Measurements from ENCODE around the gene SH3D21.

SH3D21 gene

GRCh38 chr1:36342426-36343185 is 36.4 kb downstream of the SH3D21 start:
- no peak overlapping the region for H2AFZ ChIP-seq (ENCODE audit: low read length)
- no peak overlapping the region for H3K4me2 ChIP-seq (ENCODE audit: low read depth, low read length, poor library complexity, severe bottlenecking)
- no peaks in the 10 kb centered on the region for H3K27me3 ChIP-seq (ENCODE audit: insufficient read depth, low read length, poor library complexity, severe bottlenecking)
- H3K4me3 ChIP-seq (ENCODE audit: low read length, poor library complexity, severe bottlenecking), result no peak overlapping the region
- H3K9ac ChIP-seq (ENCODE audit: low read depth, low read length, poor library complexity, severe bottlenecking), result no peak overlapping the region
- H3K4me1 ChIP-seq (ENCODE audit: insufficient read depth, low read length, poor library complexity, severe bottlenecking), result peaks cover 11% of the 10 kb centered on the region
- no peaks in the 10 kb centered on the region for H3K9me2 ChIP-seq (replicated peaks; ENCODE audit: low read depth, low read length)
- H3F3A ChIP-seq (ENCODE audit: low read depth), result no peaks in the 10 kb centered on the region
- H4K20me1 ChIP-seq (ENCODE audit: insufficient read depth, low read length, poor library complexity, severe bottlenecking), result no peaks in the 10 kb centered on the region
- peak; percentile 90 for TF ChIP-seq CTCF (conservative IDR thresholded peaks at IDR 0.05; ENCODE audit: low read length)
- no peak for TF ChIP-seq EZH2phosphoT487 (IDR thresholded peaks at IDR 0.05; ENCODE audit: borderline replicate concordance)
- peaks cover 25% of the 10 kb centered on the region; the same call in 1 of the 2 replicates for H3K36me3 ChIP-seq (ENCODE audit: insufficient read depth, low read length)
- no peaks in the 10 kb centered on the region for H3K9me3 ChIP-seq (ENCODE audit: insufficient read depth, low read depth, low read length)
- no peaks in the 10 kb centered on the region for H3K79me2 ChIP-seq (ENCODE audit: insufficient read depth, low read length)

GRCh38 chr1:36343651-36344394 is 37.7 kb downstream of the SH3D21 start:
- Histone ChIP-seq H3K9me2 (replicated peaks; ENCODE audit: low read depth, low read length) (no peaks in the 10 kb centered on the region), H3F3A (ENCODE audit: low read depth) (no peaks in the 10 kb centered on the region), H3K79me2 (ENCODE audit: insufficient read depth, low read length) (no peaks in the 10 kb centered on the region), H3K4me3 (ENCODE audit: low read length, poor library complexity, severe bottlenecking) (no peak overlapping the region), H3K9ac (ENCODE audit: low read depth, low read length, poor library complexity, severe bottlenecking) (no peak overlapping the region), H4K20me1 (ENCODE audit: insufficient read depth, low read length, poor library complexity, severe bottlenecking) (no peaks in the 10 kb centered on the region), H3K9me3 (ENCODE audit: insufficient read depth, low read depth, low read length) (no peaks in the 10 kb centered on the region), H3K36me3 (ENCODE audit: insufficient read depth, low read length) (peaks cover 37% of the 10 kb centered on the region; the same call in 1 of the 2 replicates), H2AFZ (ENCODE audit: low read length) (no peak overlapping the region), H3K27me3 (ENCODE audit: insufficient read depth, low read length, poor library complexity, severe bottlenecking) (no peaks in the 10 kb centered on the region), H3K4me2 (ENCODE audit: low read depth, low read length, poor library complexity, severe bottlenecking) (no peak overlapping the region), H3K4me1 (ENCODE audit: insufficient read depth, low read length, poor library complexity, severe bottlenecking) (peaks cover 6% of the 10 kb centered on the region)
- TF ChIP-seq EZH2phosphoT487 (IDR thresholded peaks at IDR 0.05; ENCODE audit: borderline replicate concordance) (no peak), CTCF (conservative IDR thresholded peaks at IDR 0.05; ENCODE audit: low read length) (no peak)

- Histone ChIP-seq H3K4me2 (ENCODE audit: low read depth, low read length, poor library complexity, severe bottlenecking) (no peak overlapping the region), H3K4me3 (ENCODE audit: low read length, poor library complexity, severe bottlenecking) (no peak overlapping the region), H4K20me1 (ENCODE audit: insufficient read depth, low read length, poor library complexity, severe bottlenecking) (no peaks in the 10 kb centered on the region), H3F3A (ENCODE audit: low read depth) (no peaks in the 10 kb centered on the region), H3K79me2 (ENCODE audit: insufficient read depth, low read length) (no peaks in the 10 kb centered on the region), H3K9me3 (ENCODE audit: insufficient read depth, low read depth, low read length) (no peaks in the 10 kb centered on the region), H3K27me3 (ENCODE audit: insufficient read depth, low read length, poor library complexity, severe bottlenecking) (no peaks in the 10 kb centered on the region), H2AFZ (ENCODE audit: low read length) (no peak overlapping the region), H3K4me1 (ENCODE audit: insufficient read depth, low read length, poor library complexity, severe bottlenecking) (peaks cover under 1% of the 10 kb centered on the region), H3K9me2 (replicated peaks; ENCODE audit: low read depth, low read length) (no peaks in the 10 kb centered on the region), H3K36me3 (ENCODE audit: insufficient read depth, low read length) (peaks cover 40% of the 10 kb centered on the region; the same call in 1 of the 2 replicates), H3K9ac (ENCODE audit: low read depth, low read length, poor library complexity, severe bottlenecking) (no peak overlapping the region)
- TF ChIP-seq CTCF (conservative IDR thresholded peaks at IDR 0.05; ENCODE audit: low read length), result no peak
- no peak for TF ChIP-seq EZH2phosphoT487 (IDR thresholded peaks at IDR 0.05; ENCODE audit: borderline replicate concordance)
Measured at GRCh38 chr1:36344395-36344680, 38.2 kb downstream of the SH3D21 start.
